Measurements from ENCODE around the gene INAFM2. TPM values are rescaled to one million over a fixed set of nuclear protein-coding genes. Genes with fewer than 3 reads are reported as not detected.

The INAFM2 gene
- total RNA-seq, 1 donor from 2014 or later, result 18.2 TPM

DNA sequence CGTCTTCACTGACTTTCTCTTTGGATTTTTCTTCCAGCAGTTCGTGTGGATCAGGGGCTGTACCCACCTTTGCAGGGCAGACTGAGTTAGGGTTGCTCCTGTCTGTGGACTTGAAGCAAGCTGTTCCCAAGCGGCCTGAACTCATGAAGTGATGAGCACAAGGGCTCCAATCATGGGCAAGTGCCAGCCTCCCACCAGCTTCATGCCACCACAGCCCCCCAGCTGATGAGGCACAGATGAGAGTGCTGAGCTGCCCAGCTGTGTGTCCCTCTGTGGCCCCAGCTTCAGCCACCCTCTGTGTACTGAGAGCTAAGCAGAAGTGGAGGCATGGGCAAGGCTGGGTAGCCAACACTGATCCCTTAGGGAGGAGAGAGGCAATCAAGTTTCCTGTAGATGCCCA is 12.5 kb upstream of the INAFM2 start:
- no peak overlapping the region for H3K27ac ChIP-seq
- no peak for TF ChIP-seq EZH2 (IDR thresholded peaks at IDR 0.05)
- TF ChIP-seq, protein P1, sequence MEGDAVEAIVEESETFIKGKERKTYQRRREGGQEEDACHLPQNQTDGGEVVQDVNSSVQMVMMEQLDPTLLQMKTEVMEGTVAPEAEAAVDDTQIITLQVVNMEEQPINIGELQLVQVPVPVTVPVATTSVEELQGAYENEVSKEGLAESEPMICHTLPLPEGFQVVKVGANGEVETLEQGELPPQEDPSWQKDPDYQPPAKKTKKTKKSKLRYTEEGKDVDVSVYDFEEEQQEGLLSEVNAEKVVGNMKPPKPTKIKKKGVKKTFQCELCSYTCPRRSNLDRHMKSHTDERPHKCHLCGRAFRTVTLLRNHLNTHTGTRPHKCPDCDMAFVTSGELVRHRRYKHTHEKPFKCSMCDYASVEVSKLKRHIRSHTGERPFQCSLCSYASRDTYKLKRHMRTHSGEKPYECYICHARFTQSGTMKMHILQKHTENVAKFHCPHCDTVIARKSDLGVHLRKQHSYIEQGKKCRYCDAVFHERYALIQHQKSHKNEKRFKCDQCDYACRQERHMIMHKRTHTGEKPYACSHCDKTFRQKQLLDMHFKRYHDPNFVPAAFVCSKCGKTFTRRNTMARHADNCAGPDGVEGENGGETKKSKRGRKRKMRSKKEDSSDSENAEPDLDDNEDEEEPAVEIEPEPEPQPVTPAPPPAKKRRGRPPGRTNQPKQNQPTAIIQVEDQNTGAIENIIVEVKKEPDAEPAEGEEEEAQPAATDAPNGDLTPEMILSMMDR (IDR thresholded peaks at IDR 0.05), result no peak
- no peak for DNase-seq (ENCODE audit: low spot score)
- no peak overlapping the region for H3K27ac Mint-ChIP-seq
- H3K4me1 ChIP-seq, result peaks cover 14% of the 10 kb centered on the region
- peaks cover 23% of the 10 kb centered on the region for H3K27me3 ChIP-seq
- H3K79me2 ChIP-seq (ENCODE audit: low read depth), result no peaks in the 10 kb centered on the region
- no peak overlapping the region for H3K4me3 Mint-ChIP-seq
- H3K4me2 ChIP-seq, result no peak overlapping the region
- H3K27me3 Mint-ChIP-seq (ENCODE audit: insufficient read depth, low read depth), result peaks cover 26% of the 10 kb centered on the region
- no peaks in the 10 kb centered on the region for H3K9me3 Mint-ChIP-seq
- no peak overlapping the region for H3K9ac ChIP-seq
- H3K9me3 ChIP-seq (ENCODE audit: low read depth), result no peaks in the 10 kb centered on the region
- no peaks in the 10 kb centered on the region for H3K36me3 ChIP-seq
- no peak overlapping the region for H3K4me3 ChIP-seq
- H2AFZ ChIP-seq (replicated peaks), result no peak overlapping the region
- no peaks in the 10 kb centered on the region for H3K36me3 Mint-ChIP-seq
- H3K4me1 Mint-ChIP-seq, result peaks cover 33% of the 10 kb centered on the region
- no peaks in the 10 kb centered on the region for H4K20me1 ChIP-seq (ENCODE audit: low read depth)
- H3F3A ChIP-seq (ENCODE audit: low read depth), result no peaks in the 10 kb centered on the region

DNA sequence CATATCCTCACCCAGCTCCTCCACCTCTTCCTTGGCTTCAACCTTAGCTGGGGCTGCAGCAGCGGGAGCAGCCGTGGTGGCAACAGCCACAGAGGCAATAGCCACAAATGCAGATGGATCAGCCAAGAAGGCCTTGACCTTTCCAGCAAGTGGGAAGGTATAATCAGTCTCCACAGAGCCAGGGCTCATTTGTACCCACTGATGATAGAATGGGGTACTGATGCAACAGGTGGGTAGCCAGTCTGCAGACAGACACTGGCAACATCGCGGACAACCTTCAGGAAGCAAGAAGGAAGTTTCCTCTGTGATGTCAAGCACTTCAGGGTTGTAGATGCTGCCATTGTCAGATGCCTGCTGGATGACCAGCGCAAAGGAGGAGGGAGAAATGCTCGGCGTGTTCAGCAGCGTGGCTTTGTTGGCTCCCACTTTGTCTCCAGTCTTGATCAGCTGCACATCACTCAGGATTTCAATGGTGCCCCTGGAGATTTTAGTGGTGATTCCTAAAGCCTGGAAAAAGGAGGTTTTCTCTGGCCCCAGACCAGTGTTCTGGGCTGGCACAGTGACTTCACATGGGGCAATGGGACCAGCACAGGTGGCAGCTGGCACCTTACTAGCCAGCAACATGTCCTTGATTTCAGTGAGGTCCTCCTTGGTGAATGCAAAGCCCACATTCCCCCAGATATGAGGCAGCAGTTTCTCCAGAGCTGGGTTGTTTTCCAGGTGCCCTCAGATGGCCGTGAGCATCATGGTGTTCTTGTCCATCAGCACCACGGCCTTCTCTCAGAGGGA is 10.9 kb upstream of the INAFM2 start:
- no peaks in the 10 kb centered on the region for H4K20me1 ChIP-seq (ENCODE audit: low read depth)
- H3K4me1 Mint-ChIP-seq, result peaks cover 27% of the 10 kb centered on the region
- no peak overlapping the region for H3K4me2 ChIP-seq
- TF ChIP-seq EZH2phosphoT487 (IDR thresholded peaks at IDR 0.05) (no peak), EZH2 (IDR thresholded peaks at IDR 0.05) (no peak)
- no peak overlapping the region for H3K27ac ChIP-seq
- H3K9me3 ChIP-seq (ENCODE audit: low read depth), result no peaks in the 10 kb centered on the region
- no peak overlapping the region for H2AFZ ChIP-seq (replicated peaks)
- H3F3A ChIP-seq (ENCODE audit: low read depth), result no peaks in the 10 kb centered on the region
- no peaks in the 10 kb centered on the region for H3K79me2 ChIP-seq (ENCODE audit: low read depth)
- no peaks in the 10 kb centered on the region for H3K36me3 ChIP-seq
- H3K4me3 ChIP-seq, result no peak overlapping the region
- H3K4me1 ChIP-seq, result peaks cover 8% of the 10 kb centered on the region
- no peak overlapping the region for H3K9ac ChIP-seq
- DNase-seq (ENCODE audit: low spot score), result no peak
- H3K27me3 Mint-ChIP-seq (ENCODE audit: insufficient read depth, low read depth), result peaks cover 22% of the 10 kb centered on the region
- no peak overlapping the region for H3K4me3 Mint-ChIP-seq
- no peaks in the 10 kb centered on the region for H3K36me3 Mint-ChIP-seq
- H3K27me3 ChIP-seq, result peaks cover 30% of the 10 kb centered on the region
- H3K27ac Mint-ChIP-seq, result no peak overlapping the region
- H3K9me3 Mint-ChIP-seq, result no peaks in the 10 kb centered on the region

DNA sequence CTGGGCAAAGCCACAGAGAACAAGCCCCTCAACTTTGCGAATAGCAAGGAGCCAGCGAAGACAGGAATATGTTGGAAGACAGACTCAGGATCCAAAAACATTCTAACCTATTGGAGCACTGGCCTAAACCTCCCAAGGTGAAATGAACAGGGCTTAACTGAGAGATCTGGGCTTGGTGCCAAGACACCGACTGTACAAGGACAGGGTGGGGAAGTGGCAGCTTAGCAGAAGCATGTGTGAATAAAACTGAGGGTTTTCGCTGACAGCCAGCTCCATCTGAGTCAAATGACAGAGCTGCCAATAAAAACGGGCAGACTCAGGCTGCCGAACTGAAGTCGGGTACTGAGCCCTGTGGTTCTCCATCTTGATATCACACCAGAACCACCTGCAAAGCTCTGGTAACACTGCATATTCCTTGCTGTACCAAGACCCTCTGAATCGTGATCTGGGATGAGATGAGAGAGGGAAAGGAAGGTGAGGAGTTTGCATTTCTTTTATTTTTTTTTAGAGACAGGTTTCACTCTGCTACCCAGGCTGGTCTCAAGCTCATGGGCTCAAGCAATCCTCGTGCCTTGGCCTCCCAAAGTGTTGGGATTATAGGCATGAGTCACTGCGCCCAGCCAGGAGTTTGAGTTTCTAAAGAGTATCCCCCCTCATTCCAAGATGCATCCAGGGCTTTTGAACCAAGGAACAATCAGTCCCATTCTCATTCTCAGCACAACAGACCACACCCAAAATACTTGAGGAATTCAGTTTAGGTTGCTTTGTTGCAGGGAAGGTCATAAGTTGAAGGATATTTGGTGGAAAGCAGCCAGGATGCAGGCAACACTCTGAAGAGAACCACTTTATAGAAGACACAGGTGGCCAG is 9.7 kb upstream of the INAFM2 start:
- H2AFZ ChIP-seq (replicated peaks), result no peak overlapping the region
- no peak overlapping the region for H3K4me2 ChIP-seq
- no peaks in the 10 kb centered on the region for H4K20me1 ChIP-seq (ENCODE audit: low read depth)
- H3K4me3 Mint-ChIP-seq, result no peak overlapping the region
- no peaks in the 10 kb centered on the region for H3K79me2 ChIP-seq (ENCODE audit: low read depth)
- H3F3A ChIP-seq (ENCODE audit: low read depth), result no peaks in the 10 kb centered on the region
- no peak overlapping the region for H3K9ac ChIP-seq
- H3K27ac Mint-ChIP-seq, result no peak overlapping the region
- H3K9me3 Mint-ChIP-seq, result no peaks in the 10 kb centered on the region
- H3K4me3 ChIP-seq, result no peak overlapping the region
- TF ChIP-seq, protein P1 (IDR thresholded peaks at IDR 0.05), result no peak
- no peak for TF ChIP-seq EZH2phosphoT487 (IDR thresholded peaks at IDR 0.05)
- TF ChIP-seq EZH2 (IDR thresholded peaks at IDR 0.05), result no peak
- peaks cover 30% of the 10 kb centered on the region for H3K27me3 ChIP-seq
- H3K9me3 ChIP-seq (ENCODE audit: low read depth), result no peaks in the 10 kb centered on the region
- DNase-seq (ENCODE audit: low spot score), result no peak
- peaks cover 23% of the 10 kb centered on the region for H3K4me1 Mint-ChIP-seq
- H3K36me3 Mint-ChIP-seq, result no peaks in the 10 kb centered on the region
- H3K27me3 Mint-ChIP-seq (ENCODE audit: insufficient read depth, low read depth), result peaks cover 22% of the 10 kb centered on the region
- H3K36me3 ChIP-seq, result no peaks in the 10 kb centered on the region
- H3K4me1 ChIP-seq, result peaks cover 7% of the 10 kb centered on the region
- no peak overlapping the region for H3K27ac ChIP-seq
